Measurements from ENCODE around the gene CSGALNACT2. TPM values are rescaled to one million over a fixed set of nuclear protein-coding genes. Genes with fewer than 3 reads are reported as not detected.

The CSGALNACT2 gene
- total RNA-seq, 2 experiments from 2014 or later: 29.2 to 30.4 TPM

DNA sequence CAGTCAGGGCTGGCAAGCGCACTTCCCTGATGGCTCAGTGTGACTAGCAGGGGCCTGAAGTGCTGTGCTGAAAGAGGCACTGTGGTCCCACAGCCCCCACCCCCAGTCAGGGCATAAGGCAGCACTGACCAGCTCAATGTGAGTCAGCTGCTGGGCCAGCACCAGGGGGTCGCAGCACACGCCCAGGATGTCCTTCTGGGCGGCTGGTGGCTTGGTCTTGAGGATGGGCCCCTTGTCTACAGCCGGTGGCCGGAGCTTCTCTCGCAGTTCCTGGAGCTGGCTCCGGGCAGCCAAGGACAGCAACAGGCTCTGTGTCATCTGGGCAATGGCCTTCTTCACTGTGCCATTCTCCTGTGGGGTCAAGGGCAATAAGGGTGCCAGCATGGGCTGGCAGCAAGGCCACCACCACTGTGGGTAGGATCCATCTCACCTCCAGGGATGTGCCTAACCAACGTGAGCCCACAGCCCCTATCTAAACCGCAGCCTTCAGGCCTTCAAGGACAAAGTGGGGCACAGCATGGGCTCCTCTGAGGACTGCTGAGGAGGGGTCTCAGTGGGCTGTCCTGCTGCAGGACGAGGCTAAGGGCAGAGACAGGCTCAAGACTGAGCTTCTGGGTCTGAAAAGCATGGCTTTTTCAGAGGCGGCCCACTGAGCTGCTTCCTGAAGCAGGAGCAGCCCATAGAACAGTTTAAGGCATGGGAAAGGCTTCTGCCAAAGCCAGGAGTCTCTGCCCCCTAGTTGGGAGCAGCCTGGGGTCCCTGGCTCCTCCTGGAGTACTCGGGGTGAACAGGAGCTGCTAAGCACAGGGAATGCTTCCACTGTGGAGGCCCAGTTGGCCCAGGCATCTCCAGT lies 62.5 kb downstream of the CSGALNACT2 start:
- ChIA-PET CTCF (interaction anchor here (1.1 to 5.7 kb wide), 6 partner anchors 8 to 147 kb away, joined by 5 to 45 read pairs (median 8); partner anchors contain the start of gene CSGALNACT2), POLR2A (interaction anchor here (0.6 to 2.7 kb wide), 3 partner anchors 60 to 1067 kb away, joined by 3 to 17 read pairs (median 3); partner anchors contain the start of gene CSGALNACT2)
- Mint-ChIP-seq H3K27ac (no peak overlapping the region), H3K36me3 (ENCODE audit: low read depth) (no peaks in the 10 kb centered on the region), H3K9me3 (ENCODE audit: insufficient read depth) (no peaks in the 10 kb centered on the region), H3K4me3 (no peak overlapping the region), H3K27me3 (ENCODE audit: low read depth) (no peaks in the 10 kb centered on the region), H3K4me1 (ENCODE audit: low read depth) (peaks cover 17% of the 10 kb centered on the region)
- no peak for DNase-seq
- no peak for ATAC-seq

DNA sequence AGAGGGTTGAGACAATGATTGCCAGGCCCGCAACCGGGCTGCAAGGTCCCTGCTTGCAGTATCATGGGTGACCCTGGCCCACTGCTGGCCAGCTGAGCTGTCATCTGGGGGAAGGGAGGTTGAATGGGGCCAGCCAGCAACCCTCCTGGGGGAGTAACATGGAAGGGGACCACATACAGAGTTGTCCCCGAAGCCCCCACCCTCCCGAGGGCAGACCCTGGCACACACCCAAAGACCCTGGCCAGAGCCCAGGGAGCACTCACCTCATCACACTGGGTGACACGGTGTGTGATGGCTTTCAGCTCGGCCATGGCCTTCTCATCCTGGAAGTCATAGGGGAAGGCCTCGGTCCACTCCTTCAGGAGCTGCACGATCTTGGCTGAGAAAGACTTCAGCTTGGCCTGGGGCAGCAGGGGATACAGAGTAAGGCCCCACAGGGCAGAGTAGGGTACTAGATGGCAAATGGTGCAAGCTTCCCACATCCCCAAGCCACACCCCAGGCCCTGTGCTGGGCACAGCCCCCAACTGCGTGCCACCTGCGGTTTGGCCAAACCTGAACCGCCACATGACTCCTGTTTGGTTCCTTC lies 63.4 kb downstream of the CSGALNACT2 start:
- no peak overlapping the region for H3K27ac Mint-ChIP-seq
- H3K9me3 Mint-ChIP-seq (ENCODE audit: insufficient read depth): no peaks in the 10 kb centered on the region
- ATAC-seq: no peak
- peak; percentile 13 for DNase-seq
- H3K36me3 Mint-ChIP-seq (ENCODE audit: low read depth): no peaks in the 10 kb centered on the region
- no peak overlapping the region for H3K4me3 Mint-ChIP-seq
- peaks cover 15% of the 10 kb centered on the region for H3K4me1 Mint-ChIP-seq (ENCODE audit: low read depth)
- CTCF ChIA-PET: interaction anchor here (0.6 to 5.7 kb wide), 34 partner anchors 9 to 432 kb away, joined by 3 to 45 read pairs (median 4); partner anchors contain the start of genes BMS1 and CSGALNACT2
- no peaks in the 10 kb centered on the region for H3K27me3 Mint-ChIP-seq (ENCODE audit: low read depth)
- POLR2A ChIA-PET: interaction anchor here (0.9 to 2.7 kb wide), 2 partner anchors 61 to 63 kb away, joined by 3 to 17 read pairs; partner anchors contain the start of gene CSGALNACT2

DNA sequence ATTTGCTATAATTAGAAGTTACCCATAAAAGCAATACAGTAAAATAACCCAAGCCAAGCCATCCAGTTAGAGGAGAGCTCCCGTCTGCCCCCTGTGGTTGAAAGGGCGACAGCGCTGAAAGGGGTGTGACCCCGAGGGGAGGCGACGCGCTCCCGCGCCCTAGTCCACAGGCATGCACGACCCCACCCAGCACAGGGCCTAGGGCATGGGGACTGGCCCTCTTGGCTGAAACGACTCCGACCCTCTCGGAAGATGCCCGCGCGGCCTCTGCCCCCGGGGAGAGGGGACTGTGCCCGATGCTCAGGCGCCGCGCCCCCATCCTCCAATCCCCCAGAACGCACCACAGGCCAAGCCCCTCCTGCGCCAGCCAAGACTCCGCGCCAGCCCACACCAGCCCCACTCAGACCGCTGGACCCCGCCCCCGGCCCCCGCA lies 64.0 kb downstream of the CSGALNACT2 start:
- peak overlapping the region; percentile 34 for H3K27ac Mint-ChIP-seq
- ChIA-PET CTCF (interaction anchor here (0.6 to 5.7 kb wide), 35 partner anchors 10 to 433 kb away, joined by 3 to 45 read pairs (median 4); partner anchors contain the start of genes BMS1 and CSGALNACT2), POLR2A (interaction anchor here (2.7 kb wide), 1 partner anchor 64 kb away, joined by 17 read pairs; the partner anchor contains the start of gene CSGALNACT2)
- H3K4me3 Mint-ChIP-seq: peak overlapping the region; percentile 67
- no peaks in the 10 kb centered on the region for H3K9me3 Mint-ChIP-seq (ENCODE audit: insufficient read depth)
- no peaks in the 10 kb centered on the region for H3K36me3 Mint-ChIP-seq (ENCODE audit: low read depth)
- peak; percentile 75 for DNase-seq
- no peaks in the 10 kb centered on the region for H3K27me3 Mint-ChIP-seq (ENCODE audit: low read depth)
- peak; percentile 64 for ATAC-seq
- peaks cover 15% of the 10 kb centered on the region for H3K4me1 Mint-ChIP-seq (ENCODE audit: low read depth)

DNA sequence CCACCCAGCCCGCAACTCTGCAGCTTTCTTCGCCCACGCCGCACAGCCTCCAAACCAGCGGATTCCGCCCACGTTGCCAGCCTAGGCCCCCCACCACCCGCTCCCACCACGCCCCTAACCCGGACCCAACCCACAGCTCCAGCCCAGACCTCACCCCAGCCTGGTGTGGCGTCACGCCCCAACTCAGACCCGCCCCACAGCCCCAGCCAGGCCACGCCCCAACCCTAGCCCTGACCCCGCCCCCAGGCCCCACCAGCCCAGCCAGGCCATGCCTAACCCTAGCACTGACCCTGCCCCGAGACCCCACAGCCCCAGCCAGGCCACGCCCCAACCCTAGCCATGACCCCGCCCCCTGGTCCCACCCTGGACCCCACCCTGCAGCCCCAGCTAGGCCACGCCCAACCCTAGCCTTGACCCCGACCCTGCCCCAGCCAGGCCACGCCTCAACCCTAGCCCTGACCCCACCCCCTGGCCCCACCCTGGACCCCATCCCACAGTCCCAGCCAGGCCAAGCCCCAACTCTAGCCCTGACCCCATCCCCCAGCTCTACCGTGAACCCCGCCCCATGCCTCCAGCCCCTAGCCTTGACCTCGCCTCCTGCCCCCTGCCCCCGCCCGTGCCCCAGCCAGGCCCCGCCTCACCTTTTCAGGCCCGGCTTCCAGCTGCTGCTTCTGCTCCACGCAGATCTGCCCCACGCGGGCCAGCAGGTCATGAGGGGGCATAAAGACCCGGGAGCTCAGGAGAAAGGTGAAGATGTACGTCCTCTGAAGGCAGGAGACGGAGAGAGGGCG lies 64.6 kb downstream of the CSGALNACT2 start:
- CTCF ChIA-PET: interaction anchor here (0.7 to 5.7 kb wide), 33 partner anchors 9 to 269 kb away, joined by 3 to 45 read pairs (median 4); partner anchors contain the start of genes CSGALNACT2 and RASGEF1A
- no peak overlapping the region for H3K27ac Mint-ChIP-seq
- peak; percentile 46 for DNase-seq
- H3K4me3 Mint-ChIP-seq: peak overlapping the region; percentile 67
- no peaks in the 10 kb centered on the region for H3K36me3 Mint-ChIP-seq (ENCODE audit: low read depth)
- POLR2A ChIA-PET: interaction anchor here (2.7 kb wide), 1 partner anchor 64 kb away, joined by 17 read pairs; the partner anchor contains the start of gene CSGALNACT2
- peak; percentile 37 for ATAC-seq
- peaks cover 15% of the 10 kb centered on the region for H3K4me1 Mint-ChIP-seq (ENCODE audit: low read depth)
- no peaks in the 10 kb centered on the region for H3K27me3 Mint-ChIP-seq (ENCODE audit: low read depth)
- H3K9me3 Mint-ChIP-seq (ENCODE audit: insufficient read depth): no peaks in the 10 kb centered on the region

DNA sequence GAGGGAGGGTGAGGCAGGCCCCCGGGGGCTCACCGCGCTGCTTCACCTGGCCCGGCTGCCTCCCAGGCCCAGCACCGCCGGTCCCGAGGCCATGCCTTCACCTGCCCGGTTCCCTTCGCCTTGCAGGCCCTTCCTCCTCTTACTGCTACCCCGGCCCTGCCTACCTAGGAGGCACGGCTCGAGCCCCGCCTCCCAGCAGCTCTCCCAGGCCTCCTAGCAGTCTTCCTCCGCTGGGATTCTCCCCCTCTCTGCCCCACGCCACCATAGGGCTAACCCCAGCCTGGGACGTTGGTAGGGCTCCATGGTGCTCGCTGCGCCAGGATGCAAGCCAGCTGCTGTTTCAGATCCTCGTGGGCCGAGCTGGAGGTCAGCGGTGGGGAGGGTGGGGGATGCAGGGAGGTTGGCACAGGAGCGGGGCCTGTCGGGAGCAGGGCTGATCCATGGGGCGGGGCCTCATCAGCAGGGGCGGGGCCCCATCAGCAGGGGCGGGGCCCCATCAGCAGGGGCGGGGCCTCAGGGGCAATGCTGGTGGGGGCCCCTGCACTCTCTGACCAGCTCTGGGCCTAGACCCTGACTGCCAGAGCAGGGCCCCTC lies 65.3 kb downstream of the CSGALNACT2 start:
- Mint-ChIP-seq H3K27ac (no peak overlapping the region), H3K27me3 (ENCODE audit: low read depth) (no peaks in the 10 kb centered on the region), H3K36me3 (ENCODE audit: low read depth) (no peaks in the 10 kb centered on the region), H3K4me1 (ENCODE audit: low read depth) (peaks cover 15% of the 10 kb centered on the region), H3K4me3 (no peak overlapping the region), H3K9me3 (ENCODE audit: insufficient read depth) (no peaks in the 10 kb centered on the region)
- ChIA-PET POLR2A (no interaction called here), CTCF (interaction anchor here (1.0 to 5.7 kb wide), 14 partner anchors 9 to 145 kb away, joined by 3 to 45 read pairs (median 15); partner anchors contain the start of genes CSGALNACT2 and RASGEF1A)
- no peak for ATAC-seq
- no peak for DNase-seq

DNA sequence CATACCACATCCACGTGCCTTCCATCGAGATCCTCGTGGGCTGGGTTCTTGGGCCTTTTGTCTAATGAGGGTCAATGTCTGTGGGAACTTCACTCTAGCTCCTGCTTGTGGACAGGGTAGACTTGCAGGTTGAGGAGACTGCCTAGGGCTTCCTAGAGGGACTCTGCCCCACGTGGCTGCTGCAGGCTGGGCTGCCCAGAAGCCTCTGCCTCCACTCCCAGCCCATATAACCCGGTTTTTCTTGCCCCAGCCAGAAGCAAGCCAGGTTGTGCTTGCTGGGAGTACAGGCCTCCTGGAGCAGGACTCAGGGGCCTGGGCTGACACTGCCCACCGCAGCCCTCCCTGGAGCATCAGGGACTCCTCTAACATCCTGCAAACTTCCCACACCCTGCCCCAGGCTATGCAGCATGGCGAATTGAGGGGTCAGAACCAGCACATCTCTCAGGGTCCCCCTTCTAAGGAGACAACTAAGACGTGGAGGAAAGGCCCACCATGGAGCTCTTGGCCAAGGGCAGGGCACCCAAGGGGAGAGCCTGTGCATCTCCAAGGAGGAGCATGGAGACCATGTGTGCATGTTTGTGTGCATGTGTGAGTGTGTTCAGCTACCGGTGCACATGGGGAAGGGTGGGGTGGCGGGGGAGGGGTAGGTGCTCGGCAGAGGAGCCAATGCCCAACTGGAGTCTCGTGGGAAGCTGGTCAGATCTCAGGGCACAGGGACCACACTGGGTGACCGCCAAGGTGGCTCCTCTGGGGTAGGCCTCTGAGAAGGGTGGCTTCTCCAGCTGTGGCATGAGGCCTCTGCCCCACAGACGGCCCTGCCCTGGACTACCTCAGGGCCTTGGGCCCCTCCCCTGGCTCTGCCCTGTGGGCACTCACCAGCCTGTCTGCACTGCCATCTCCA lies 66.0 kb downstream of the CSGALNACT2 start:
- Mint-ChIP-seq H3K27me3 (ENCODE audit: low read depth) (no peaks in the 10 kb centered on the region), H3K9me3 (ENCODE audit: insufficient read depth) (no peaks in the 10 kb centered on the region), H3K27ac (no peak overlapping the region), H3K4me3 (no peak overlapping the region), H3K4me1 (ENCODE audit: low read depth) (peaks cover 15% of the 10 kb centered on the region), H3K36me3 (ENCODE audit: low read depth) (no peaks in the 10 kb centered on the region)
- DNase-seq (no peak), ATAC-seq (peak; percentile 4)
- ChIA-PET POLR2A (no interaction called here), CTCF (interaction anchor here (0.7 to 5.7 kb wide), 38 partner anchors 10 to 421 kb away, joined by 3 to 45 read pairs (median 5); partner anchors contain the start of genes BMS1, CSGALNACT2 and RASGEF1A)

DNA sequence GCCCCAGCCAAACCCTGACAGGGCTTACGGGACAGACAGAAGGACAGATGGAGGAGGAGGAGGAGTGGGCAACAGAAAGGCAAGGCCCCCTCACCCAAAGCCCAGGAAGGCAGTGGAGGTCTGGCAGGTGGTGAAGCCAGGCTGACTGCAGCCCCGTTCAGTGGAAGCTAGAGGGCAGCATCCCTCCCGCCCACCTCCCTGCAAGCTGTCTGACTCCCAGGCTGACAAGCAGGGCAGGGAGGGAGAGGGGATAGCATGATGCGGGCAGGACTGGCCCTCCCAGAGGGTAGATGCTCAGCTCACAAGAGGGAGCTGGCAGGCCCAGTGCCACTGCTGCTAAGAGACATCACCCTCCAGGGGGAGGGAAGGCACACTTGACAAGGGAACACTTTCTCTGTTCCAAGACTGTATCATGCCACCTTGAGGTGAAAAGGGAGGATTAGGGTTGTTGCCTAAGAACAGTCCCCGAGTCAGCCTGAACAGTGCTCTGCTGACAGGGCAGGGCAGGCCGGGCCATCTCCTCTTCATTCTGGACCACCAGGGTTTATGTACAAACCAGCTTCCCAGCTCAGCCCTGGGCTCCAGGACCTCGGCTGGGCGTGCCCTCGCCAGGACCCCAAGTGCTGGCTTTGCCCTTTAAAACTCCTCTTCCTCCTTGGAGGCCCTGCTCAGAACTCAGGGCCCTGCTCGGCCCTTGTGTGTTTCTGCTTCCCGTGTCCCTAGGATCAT lies 66.9 kb downstream of the CSGALNACT2 start:
- Mint-ChIP-seq H3K4me1 (ENCODE audit: low read depth) (peaks cover 15% of the 10 kb centered on the region), H3K36me3 (ENCODE audit: low read depth) (no peaks in the 10 kb centered on the region), H3K27ac (no peak overlapping the region), H3K27me3 (ENCODE audit: low read depth) (no peaks in the 10 kb centered on the region), H3K9me3 (ENCODE audit: insufficient read depth) (no peaks in the 10 kb centered on the region), H3K4me3 (no peak overlapping the region)
- DNase-seq (peak; percentile 78), ATAC-seq (peak; percentile 74)
- POLR2A ChIA-PET: no interaction called here
- CTCF ChIA-PET: interaction anchor here (0.6 to 5.7 kb wide), 42 partner anchors 9 to 422 kb away, joined by 3 to 45 read pairs (median 5); partner anchors contain the start of genes BMS1 and CSGALNACT2

DNA sequence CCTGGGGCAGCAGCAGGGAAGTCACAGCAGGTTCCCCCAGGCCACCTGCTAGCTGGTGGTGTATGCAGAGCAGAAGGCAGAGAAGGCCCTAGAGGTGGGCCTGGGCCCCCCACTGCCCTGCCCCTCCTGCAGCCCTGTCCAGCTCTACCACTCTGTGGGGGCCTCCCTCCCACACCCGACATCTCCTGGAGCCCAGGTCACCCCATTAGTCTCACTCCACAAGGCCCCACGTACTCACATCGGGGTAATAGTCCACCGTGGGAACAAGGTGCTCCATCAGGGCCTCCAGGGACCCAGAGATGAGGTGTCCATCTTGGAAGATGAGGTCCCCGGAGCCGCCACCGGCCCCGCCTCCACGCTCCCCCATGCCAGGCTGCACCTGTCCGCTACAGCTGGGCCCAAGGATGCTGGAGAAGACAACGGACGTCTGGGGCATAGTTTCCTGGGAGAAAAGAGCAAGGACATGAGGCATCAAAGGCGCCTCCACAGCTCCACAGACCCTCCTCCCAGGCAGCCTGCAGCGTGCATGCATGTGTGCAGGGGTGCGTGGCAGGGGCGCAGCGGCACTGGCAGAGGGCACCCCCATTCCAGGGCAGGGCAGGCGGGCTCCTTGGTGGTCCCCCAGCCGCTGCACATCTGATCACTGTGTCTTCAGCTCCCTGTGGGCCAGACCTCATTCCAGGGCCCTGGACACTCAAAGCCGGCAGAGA lies 67.6 kb downstream of the CSGALNACT2 start:
- H3K36me3 Mint-ChIP-seq (ENCODE audit: low read depth): no peaks in the 10 kb centered on the region
- H3K9me3 Mint-ChIP-seq (ENCODE audit: insufficient read depth): no peaks in the 10 kb centered on the region
- ATAC-seq: no peak
- DNase-seq: no peak
- H3K4me1 Mint-ChIP-seq (ENCODE audit: low read depth): peaks cover 15% of the 10 kb centered on the region
- H3K4me3 Mint-ChIP-seq: no peak overlapping the region
- CTCF ChIA-PET: interaction anchor here (0.7 to 5.7 kb wide), 26 partner anchors 12 to 340 kb away, joined by 3 to 45 read pairs (median 5); partner anchors contain the start of gene CSGALNACT2
- H3K27me3 Mint-ChIP-seq (ENCODE audit: low read depth): no peaks in the 10 kb centered on the region
- POLR2A ChIA-PET: interaction anchor here (1.2 kb wide), 1 partner anchor 68 kb away, joined by 5 read pairs; the partner anchor contains the start of gene CSGALNACT2
- H3K27ac Mint-ChIP-seq: no peak overlapping the region

Data from activated CD8-positive, alpha-beta T cell treated with anti-CD3 and anti-CD28 coated beads, Interleukin-2, amount 10 ng/mL, durations not matched to agents 7 days and 5 days (primary cell).